Measurements from ENCODE around the gene ALPK1.
A peak's percentile ranks its signal among the peaks of the same experiment; 100 is the strongest.

The ALPK1 gene

DNA sequence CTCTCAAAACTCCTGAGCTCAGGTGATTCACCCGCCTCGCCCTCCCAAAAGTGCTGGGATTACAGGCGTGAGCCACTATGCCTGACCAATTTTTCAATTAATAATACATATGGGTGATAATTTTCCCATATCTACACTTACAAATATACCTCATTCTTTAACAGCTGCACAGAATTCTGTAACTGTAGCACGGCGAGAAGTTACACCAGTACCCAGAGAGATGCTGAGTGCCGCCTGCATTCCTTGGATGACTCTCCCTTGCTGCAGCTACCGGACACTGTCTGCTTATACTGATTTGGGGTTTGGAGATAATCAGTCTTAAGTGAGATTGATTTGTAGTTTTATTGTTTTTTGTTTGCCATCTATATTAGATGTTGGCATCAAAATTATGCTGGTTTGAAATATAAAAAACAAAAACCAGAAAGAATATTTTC is 17.3 kb upstream of the ALPK1 start:
- TF ChIP-seq YY1 (IDR thresholded peaks at IDR 0.05; ENCODE audit: low read depth) (no peak), EP300 (IDR thresholded peaks at IDR 0.05; ENCODE audit: borderline replicate concordance) (no peak)

GRCh38 chr4:112280386-112281056 is 16.6 kb upstream of the ALPK1 start:
- TF ChIP-seq EGR1 (IDR thresholded peaks at IDR 0.05) (no peak), ZBTB7A (IDR thresholded peaks at IDR 0.05; ENCODE audit: low read depth) (no peak), YY1 (IDR thresholded peaks at IDR 0.05; ENCODE audit: low read depth) (no peak), MAX (IDR thresholded peaks at IDR 0.05) (no peak), NFIC (IDR thresholded peaks at IDR 0.05) (no peak), RAD21 (IDR thresholded peaks at IDR 0.05; ENCODE audit: low read depth) (no peak), EP300 (IDR thresholded peaks at IDR 0.05; ENCODE audit: borderline replicate concordance) (no peak), TAF1 (IDR thresholded peaks at IDR 0.05; ENCODE audit: low read depth) (no peak), TEAD4 (IDR thresholded peaks at IDR 0.05) (no peak), REST (IDR thresholded peaks at IDR 0.05; ENCODE audit: low read depth) (no peak), TCF12 (IDR thresholded peaks at IDR 0.05; ENCODE audit: low read depth) (no peak), USF1 (IDR thresholded peaks at IDR 0.05) (no peak), FOXM1 (IDR thresholded peaks at IDR 0.05; ENCODE audit: borderline replicate concordance, low read depth) (no peak), CEBPB (IDR thresholded peaks at IDR 0.05) (no peak), CREB1 (IDR thresholded peaks at IDR 0.05; ENCODE audit: low read depth) (no peak)

- TF ChIP-seq ZBTB7A (IDR thresholded peaks at IDR 0.05; ENCODE audit: low read depth): no peak
- TF ChIP-seq EGR1 (IDR thresholded peaks at IDR 0.05): no peak
- TF ChIP-seq RAD21 (IDR thresholded peaks at IDR 0.05; ENCODE audit: low read depth): no peak
Measured at GRCh38 chr4:112282860-112283667, 14.1 kb upstream of the ALPK1 start.

DNA sequence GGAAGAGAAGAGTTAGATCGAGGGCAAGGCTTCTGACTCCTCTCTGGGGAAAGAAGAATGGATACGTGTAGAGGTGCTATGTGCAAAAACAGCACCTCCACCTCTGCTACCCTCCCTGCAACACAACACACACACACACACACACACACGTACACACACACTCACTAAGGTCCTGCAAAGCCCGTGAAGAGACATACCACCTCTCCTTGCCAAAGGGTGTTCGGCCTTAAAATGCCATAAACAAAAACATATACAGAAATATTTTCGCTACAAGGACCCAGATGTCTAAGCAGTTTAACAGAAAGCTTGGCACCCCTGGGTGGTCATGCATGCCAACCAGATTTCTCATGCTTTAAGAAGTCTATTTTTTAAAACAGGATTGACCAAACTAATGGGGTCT is 13.0 kb upstream of the ALPK1 start:
- TF ChIP-seq CREB1 (IDR thresholded peaks at IDR 0.05; ENCODE audit: low read depth): no peak
- TF ChIP-seq FOXM1 (IDR thresholded peaks at IDR 0.05; ENCODE audit: borderline replicate concordance, low read depth): no peak
- no peak for TF ChIP-seq TCF12 (IDR thresholded peaks at IDR 0.05; ENCODE audit: low read depth)
- TF ChIP-seq EGR1 (IDR thresholded peaks at IDR 0.05): no peak
- TF ChIP-seq USF1 (IDR thresholded peaks at IDR 0.05): no peak
- no peak for TF ChIP-seq ZBTB7A (IDR thresholded peaks at IDR 0.05; ENCODE audit: low read depth)

DNA sequence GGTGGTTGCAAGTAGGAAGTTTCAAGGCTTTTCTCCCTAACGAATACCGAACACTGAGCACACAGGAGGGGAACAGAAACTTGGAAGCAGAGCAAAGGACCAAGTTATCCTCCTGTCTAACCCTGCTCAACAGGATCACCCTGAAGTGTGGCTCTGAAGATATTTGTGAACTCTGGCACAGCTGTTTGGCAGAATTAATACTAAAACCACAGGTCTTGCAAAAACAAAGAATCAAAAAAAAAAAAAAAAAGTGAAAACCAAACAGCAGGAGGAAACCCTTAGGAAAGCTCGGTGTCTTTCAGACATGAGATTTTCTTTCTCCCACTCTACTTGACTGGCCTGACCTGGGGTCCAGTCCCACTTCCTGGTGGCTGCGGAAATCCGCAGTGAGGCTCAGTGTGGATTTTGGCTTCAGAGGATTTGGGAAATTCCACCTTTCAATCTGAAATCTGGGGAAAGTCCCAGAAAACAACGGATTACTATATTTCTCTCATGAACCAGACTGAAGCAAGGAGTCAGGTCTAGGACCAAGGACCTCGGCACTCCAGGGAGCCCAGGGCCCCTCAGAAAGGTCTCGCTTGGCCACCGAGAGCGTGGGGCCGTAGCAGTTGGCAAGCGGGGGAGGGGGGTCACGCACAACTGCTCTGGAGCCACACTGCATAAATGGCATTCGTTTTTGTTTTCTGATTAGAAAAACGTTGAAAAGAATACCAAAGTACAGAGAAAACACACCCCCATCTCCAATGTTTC is 12.3 kb upstream of the ALPK1 start:
- peak; percentile 55; the same call in 1 of the 2 replicates for TF ChIP-seq ZBTB7A (IDR thresholded peaks at IDR 0.05; ENCODE audit: low read depth)
- no peak for TF ChIP-seq USF1 (IDR thresholded peaks at IDR 0.05)

DNA sequence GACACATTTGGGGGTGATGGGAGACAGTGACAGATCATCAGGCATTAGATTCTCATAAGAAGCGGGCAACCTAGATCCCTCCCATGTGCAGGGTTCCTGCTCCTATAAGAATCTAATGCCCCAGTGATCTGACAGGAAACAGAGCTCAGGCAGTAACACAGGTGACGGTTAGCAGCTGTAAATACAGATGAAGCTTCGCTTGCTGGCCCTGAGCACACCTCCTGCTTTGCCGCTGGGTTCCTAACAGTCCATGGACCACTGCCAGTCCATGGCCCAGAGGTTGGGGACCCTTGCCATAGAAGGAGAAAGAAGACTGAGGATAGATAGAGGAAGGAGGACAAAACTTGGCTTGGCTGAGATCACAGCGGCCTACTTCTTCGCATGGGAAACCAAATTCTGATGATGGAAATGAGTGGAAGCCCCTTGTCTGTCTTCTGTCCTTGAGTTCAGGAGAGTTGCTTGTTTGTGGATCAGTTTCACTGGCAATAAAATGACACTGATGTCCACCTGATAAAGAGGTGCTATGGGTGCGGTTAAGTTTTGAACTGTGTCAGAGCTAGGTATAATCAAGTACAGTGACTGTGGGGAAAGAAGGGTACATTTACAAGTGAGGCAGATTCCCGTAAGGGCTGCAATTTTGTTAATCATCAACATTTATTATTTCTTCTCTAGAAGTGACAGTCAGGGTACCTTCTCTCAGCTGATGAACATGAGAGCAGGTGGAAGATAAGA is 9.7 kb upstream of the ALPK1 start:
- TF ChIP-seq ZBTB7A (IDR thresholded peaks at IDR 0.05; ENCODE audit: low read depth): no peak
- TF ChIP-seq FOXM1 (IDR thresholded peaks at IDR 0.05; ENCODE audit: borderline replicate concordance, low read depth): no peak
- TF ChIP-seq EP300 (IDR thresholded peaks at IDR 0.05; ENCODE audit: borderline replicate concordance): no peak

DNA sequence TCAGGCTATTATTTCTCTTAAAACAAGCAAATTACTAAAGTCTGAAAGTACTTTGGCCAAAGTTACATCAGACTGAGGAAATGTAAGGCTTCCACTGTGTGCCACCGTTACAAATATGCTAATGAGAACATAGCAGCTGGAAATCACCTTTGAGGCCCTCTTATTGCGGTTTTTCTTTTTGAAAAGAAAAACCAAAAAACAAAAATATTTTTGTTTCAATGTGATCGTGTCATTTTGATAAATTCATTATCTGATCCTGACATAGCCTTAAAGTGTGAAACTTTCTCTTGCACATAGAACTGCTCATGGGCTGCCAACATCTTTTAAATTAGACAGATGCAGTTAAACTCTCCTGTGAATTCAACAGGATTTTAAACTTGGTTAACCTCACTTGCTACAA is 8.7 kb upstream of the ALPK1 start:
- TF ChIP-seq EGR1 (IDR thresholded peaks at IDR 0.05) (no peak), FOXM1 (IDR thresholded peaks at IDR 0.05; ENCODE audit: borderline replicate concordance, low read depth) (no peak), CREB1 (IDR thresholded peaks at IDR 0.05; ENCODE audit: low read depth) (no peak), CEBPB (IDR thresholded peaks at IDR 0.05) (no peak), TCF12 (IDR thresholded peaks at IDR 0.05; ENCODE audit: low read depth) (no peak), TAF1 (IDR thresholded peaks at IDR 0.05; ENCODE audit: low read depth) (no peak), NFIC (IDR thresholded peaks at IDR 0.05) (no peak), TEAD4 (IDR thresholded peaks at IDR 0.05) (no peak), ZBTB7A (IDR thresholded peaks at IDR 0.05; ENCODE audit: low read depth) (no peak), YY1 (IDR thresholded peaks at IDR 0.05; ENCODE audit: low read depth) (no peak)

Measured in Ishikawa (cell line).